Liver (tissue), 9 donors: ENCODE results near the gene EEA1. TPM values are rescaled to one million over a fixed set of nuclear protein-coding genes. Genes with fewer than 3 reads are reported as not detected.

ENCODE experiments used
- DNase-seq: peaks from one replicate; pipeline ENCODE4 v3.0.0-alpha.2; 2017; ENCODE audit warnings: low spot score
- H3K27ac ChIP-seq, 2 donors: one replicate each; pipeline ENCODE4 v1.7.0; 2013; ENCODE audit warnings: inconsistent platforms in 2 of 2, low read length in 2 of 2, control low read depth in 1 of 2, low read depth in 1 of 2, mild to moderate bottlenecking in 1 of 2
- H3K27me3 ChIP-seq, 4 donors: one replicate each; pipeline versions ENCODE4 v1.6.1 to v1.7.0; 2013; ENCODE audit warnings: low read length in 3 of 4, inconsistent platforms in 1 of 4, mild to moderate bottlenecking in 1 of 4, moderate library complexity in 1 of 4; ENCODE audit not compliant: control insufficient read depth in 4 of 4, insufficient read depth in 4 of 4
- H3K36me3 ChIP-seq, 4 donors: one replicate each; pipeline versions ENCODE4 v1.6.1 to v1.7.0; 2013; ENCODE audit warnings: low read length in 3 of 4, mild to moderate bottlenecking in 3 of 4, low read depth in 1 of 4, moderate library complexity in 1 of 4; ENCODE audit not compliant: control insufficient read depth in 4 of 4, insufficient read depth in 3 of 4
- H3K4me1 ChIP-seq, 4 donors: one replicate each; pipeline versions ENCODE4 v1.6.1 to v1.7.0; 2013; ENCODE audit warnings: low read length in 3 of 4, mild to moderate bottlenecking in 3 of 4, moderate library complexity in 1 of 4; ENCODE audit not compliant: control insufficient read depth in 4 of 4, insufficient read depth in 4 of 4
- H3K4me3 ChIP-seq, 3 donors: one replicate each; pipeline versions ENCODE4 v1.6.1 to v1.7.0; 2013; ENCODE audit warnings: low read length in 3 of 3, control low read depth in 1 of 3, low read depth in 1 of 3, mild to moderate bottlenecking in 1 of 3
- H3K9ac ChIP-seq, 2 donors: one replicate each; pipeline ENCODE4 v1.7.0; 2013; ENCODE audit warnings: low read length in 2 of 2, mild to moderate bottlenecking in 2 of 2, moderate library complexity in 2 of 2, control low read depth in 1 of 2, low read depth in 1 of 2
- H3K9me3 ChIP-seq, 4 donors: one replicate each; pipeline versions ENCODE4 v1.6.1 to v1.7.0; 2013; ENCODE audit warnings: low read length in 3 of 4; ENCODE audit not compliant: control insufficient read depth in 4 of 4
- ATF3 ChIP-seq: IDR thresholded peaks from 2 replicates; pipeline ENCODE4 v1.6.1; 2016; ENCODE audit warnings: antibody characterized with exemption
- EGR1 ChIP-seq, 2 donors: IDR thresholded peaks; 2 replicates each; pipeline ENCODE4 v1.6.1; 2016 to 2018; ENCODE audit warnings: antibody characterized with exemption in 2 of 2, low read depth in 2 of 2
- FOXA2 ChIP-seq: IDR thresholded peaks from 2 replicates; pipeline ENCODE4 v1.6.1; 2016; ENCODE audit warnings: antibody characterized with exemption
- HNF4A ChIP-seq, 2 donors: conservative IDR thresholded peaks; 2 replicates each; pipeline ENCODE4 v1.6.1; 2016; ENCODE audit warnings: antibody characterized with exemption in 2 of 2, mild to moderate bottlenecking in 2 of 2
- HNF4G ChIP-seq: IDR thresholded peaks from 2 replicates; pipeline ENCODE4 v1.6.1; 2016; ENCODE audit warnings: antibody characterized with exemption
- JUND ChIP-seq, 2 donors: IDR thresholded peaks; 2 replicates each; pipeline ENCODE4 v1.6.1; 2016; ENCODE audit warnings: antibody characterized with exemption in 2 of 2
- NR2F2 ChIP-seq: IDR thresholded peaks from 2 replicates; pipeline ENCODE4 v1.6.1; 2016; ENCODE audit warnings: antibody characterized with exemption
- RAD21 ChIP-seq, 2 donors: IDR thresholded peaks; 2 replicates each; pipeline ENCODE4 v1.6.1; 2016; ENCODE audit warnings: antibody characterized with exemption in 2 of 2, mild to moderate bottlenecking in 2 of 2
- SP1 ChIP-seq: IDR thresholded peaks from 2 replicates; pipeline ENCODE4 v1.6.1; 2018; ENCODE audit warnings: antibody characterized with exemption, mild to moderate bottlenecking
- TAF1 ChIP-seq: conservative IDR thresholded peaks from 2 replicates; pipeline ENCODE4 v1.6.1; 2016; ENCODE audit warnings: antibody characterized with exemption, mild to moderate bottlenecking
- YY1 ChIP-seq: IDR thresholded peaks from 2 replicates; pipeline ENCODE4 v1.6.1; 2016; ENCODE audit warnings: antibody characterized with exemption, mild to moderate bottlenecking
- WGBS: extraction: QIAGEN DNeasy Blood & Tissue Kit; methylation state at CpG from one replicate; pipeline ENCODE4 v1.1.7; 2013; 5-methylcytosine and 5-hydroxymethylcytosine counted together
- polyA plus RNA-seq, 2 donors: library from polyadenylated mRNA; stranded (reverse) in 1 of 2; unstranded in 1 of 2; fragments of 200-250 nt in 1 of 2; fragments of >200 nt in 1 of 2; fragmentation: Nextera tagmentation in 1 of 2; extraction: Ambion mirVana in 1 of 2; gene quantifications; one replicate each; pipeline versions ENCODE4 v1.2.1 to v1.2.3, GENCODE V29; 2013 to 2015
- total RNA-seq, 2 donors: library from RNA; depleted of rRNA; stranded (reverse); fragments of >200 nt; gene quantifications; one replicate each; pipeline ENCODE4 v1.2.3, GENCODE V29; 2014
- TF ChIP-seq, protein P1 (sequence below): IDR thresholded peaks from 2 replicates; pipeline ENCODE4 v1.6.1; 2016; ENCODE audit warnings: antibody characterized with exemption
- TF ChIP-seq, protein P2 (sequence below): IDR thresholded peaks from 2 replicates; pipeline ENCODE4 v1.6.1; 2016; ENCODE audit warnings: antibody characterized with exemption, mild to moderate bottlenecking
- TF ChIP-seq, protein P3 (sequence below): IDR thresholded peaks from 2 replicates; pipeline ENCODE4 v1.6.1; 2016; ENCODE audit warnings: antibody characterized with exemption
- TF ChIP-seq, protein P4 (sequence below): fragments of 150-350 bp; IDR thresholded peaks from 2 replicates; pipeline ENCODE4 v1.5.1; 2017; ENCODE audit warnings: improper control_type of control experiment, low read depth, low read length; ENCODE audit not compliant: missing input control
- donor health status: healthy.
- donor health status: healthy.
- donor health status: healthy.
- donor health status: healthy.
- donor health status: healthy.

The EEA1 gene
- total and polyA plus RNA-seq, 4 donors: 2.5 to 15.8 (median 9.1) TPM

DNA sequence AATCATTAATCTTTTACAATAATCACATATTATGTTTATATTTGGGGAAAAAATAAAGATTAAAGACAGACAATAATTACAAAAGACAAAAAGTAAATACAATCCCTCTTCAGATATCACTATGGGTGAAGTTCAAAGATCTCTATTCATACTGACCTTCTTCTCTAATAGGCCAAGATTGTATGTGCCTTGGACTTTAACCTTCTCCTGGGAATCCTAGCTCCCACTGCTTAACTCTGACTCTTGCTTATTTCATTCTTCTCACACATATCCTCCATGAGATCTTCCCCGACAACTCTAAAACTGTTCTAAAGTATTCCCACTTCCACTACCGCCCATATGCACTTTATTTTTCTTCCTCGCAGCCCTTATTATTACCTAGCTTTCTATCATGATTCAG, 83.8 kb downstream of the EEA1 start:
- no peak overlapping the region for H3K4me3 ChIP-seq
- no peak for DNase-seq
- H3K27me3 ChIP-seq: no peaks in the 10 kb centered on the region
- H3K9me3 ChIP-seq: peaks cover 0 to 1% (median 0%) of the 10 kb centered on the region in 4 donors
- WGBS: 98% methylated on average over 3 of the region's 3 CpGs
- H3K9ac ChIP-seq: no peak overlapping the region
- TF ChIP-seq HNF4A (conservative IDR thresholded peaks at IDR 0.05) (no peak), ATF3 (no peak), RAD21 (IDR thresholded peaks at IDR 0.05) (no peak), NR2F2 (no peak), HNF4G (no peak), SP1 (no peak), FOXA2 (no peak), EGR1 (IDR thresholded peaks at IDR 0.05; ENCODE audit: low read depth in 2 of 2) (no peak), YY1 (no peak)
- TF ChIP-seq, protein P1, sequence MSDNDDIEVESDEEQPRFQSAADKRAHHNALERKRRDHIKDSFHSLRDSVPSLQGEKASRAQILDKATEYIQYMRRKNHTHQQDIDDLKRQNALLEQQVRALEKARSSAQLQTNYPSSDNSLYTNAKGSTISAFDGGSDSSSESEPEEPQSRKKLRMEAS: no peak
- TF ChIP-seq, protein P2, sequence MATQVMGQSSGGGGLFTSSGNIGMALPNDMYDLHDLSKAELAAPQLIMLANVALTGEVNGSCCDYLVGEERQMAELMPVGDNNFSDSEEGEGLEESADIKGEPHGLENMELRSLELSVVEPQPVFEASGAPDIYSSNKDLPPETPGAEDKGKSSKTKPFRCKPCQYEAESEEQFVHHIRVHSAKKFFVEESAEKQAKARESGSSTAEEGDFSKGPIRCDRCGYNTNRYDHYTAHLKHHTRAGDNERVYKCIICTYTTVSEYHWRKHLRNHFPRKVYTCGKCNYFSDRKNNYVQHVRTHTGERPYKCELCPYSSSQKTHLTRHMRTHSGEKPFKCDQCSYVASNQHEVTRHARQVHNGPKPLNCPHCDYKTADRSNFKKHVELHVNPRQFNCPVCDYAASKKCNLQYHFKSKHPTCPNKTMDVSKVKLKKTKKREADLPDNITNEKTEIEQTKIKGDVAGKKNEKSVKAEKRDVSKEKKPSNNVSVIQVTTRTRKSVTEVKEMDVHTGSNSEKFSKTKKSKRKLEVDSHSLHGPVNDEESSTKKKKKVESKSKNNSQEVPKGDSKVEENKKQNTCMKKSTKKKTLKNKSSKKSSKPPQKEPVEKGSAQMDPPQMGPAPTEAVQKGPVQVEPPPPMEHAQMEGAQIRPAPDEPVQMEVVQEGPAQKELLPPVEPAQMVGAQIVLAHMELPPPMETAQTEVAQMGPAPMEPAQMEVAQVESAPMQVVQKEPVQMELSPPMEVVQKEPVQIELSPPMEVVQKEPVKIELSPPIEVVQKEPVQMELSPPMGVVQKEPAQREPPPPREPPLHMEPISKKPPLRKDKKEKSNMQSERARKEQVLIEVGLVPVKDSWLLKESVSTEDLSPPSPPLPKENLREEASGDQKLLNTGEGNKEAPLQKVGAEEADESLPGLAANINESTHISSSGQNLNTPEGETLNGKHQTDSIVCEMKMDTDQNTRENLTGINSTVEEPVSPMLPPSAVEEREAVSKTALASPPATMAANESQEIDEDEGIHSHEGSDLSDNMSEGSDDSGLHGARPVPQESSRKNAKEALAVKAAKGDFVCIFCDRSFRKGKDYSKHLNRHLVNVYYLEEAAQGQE: no peak
- H3K27ac ChIP-seq: no peak overlapping the region
- peaks cover 0 to 5% (median 2%) of the 10 kb centered on the region in 4 donors for H3K36me3 ChIP-seq
- no peaks in the 10 kb centered on the region for H3K4me1 ChIP-seq

DNA sequence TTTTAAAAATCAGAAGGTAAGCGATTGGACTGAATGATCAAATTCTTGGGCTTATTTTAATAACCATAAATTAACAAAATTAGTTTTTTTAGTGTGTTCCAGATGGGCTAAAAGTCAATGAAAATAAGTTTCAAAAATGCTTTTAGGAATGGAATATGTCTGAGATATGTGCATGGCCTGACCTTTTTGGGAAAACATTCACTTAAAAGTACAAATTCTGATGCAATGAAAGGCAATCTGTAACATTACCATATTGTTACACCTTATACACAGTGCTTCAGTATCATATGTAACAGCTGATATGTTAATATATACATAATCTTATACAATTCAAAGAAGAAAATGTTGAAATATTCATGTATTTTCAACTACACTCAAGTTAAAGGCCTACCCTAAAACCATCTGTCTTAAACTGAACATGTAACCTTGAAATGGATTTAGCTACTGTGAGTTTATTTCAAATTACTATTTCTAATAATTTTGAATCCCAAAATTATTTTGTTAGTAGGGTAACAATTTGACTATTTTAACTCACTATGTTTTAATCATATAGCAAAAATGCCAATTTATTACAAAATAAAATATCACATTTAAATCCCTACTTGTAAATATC, 84.8 kb downstream of the EEA1 start:
- Histone ChIP-seq H3K4me1 (no peaks in the 10 kb centered on the region), H3K9me3 (peaks cover 0 to 1% (median 0%) of the 10 kb centered on the region in 4 donors), H3K36me3 (peaks cover 0 to 3% (median 2%) of the 10 kb centered on the region in 4 donors), H3K9ac (no peak overlapping the region), H3K27me3 (no peaks in the 10 kb centered on the region), H3K4me3 (no peak overlapping the region), H3K27ac (no peak overlapping the region)
- TF ChIP-seq TAF1: no peak
- no peak for TF ChIP-seq ATF3
- TF ChIP-seq, protein P2: no peak
- TF ChIP-seq, protein P3, sequence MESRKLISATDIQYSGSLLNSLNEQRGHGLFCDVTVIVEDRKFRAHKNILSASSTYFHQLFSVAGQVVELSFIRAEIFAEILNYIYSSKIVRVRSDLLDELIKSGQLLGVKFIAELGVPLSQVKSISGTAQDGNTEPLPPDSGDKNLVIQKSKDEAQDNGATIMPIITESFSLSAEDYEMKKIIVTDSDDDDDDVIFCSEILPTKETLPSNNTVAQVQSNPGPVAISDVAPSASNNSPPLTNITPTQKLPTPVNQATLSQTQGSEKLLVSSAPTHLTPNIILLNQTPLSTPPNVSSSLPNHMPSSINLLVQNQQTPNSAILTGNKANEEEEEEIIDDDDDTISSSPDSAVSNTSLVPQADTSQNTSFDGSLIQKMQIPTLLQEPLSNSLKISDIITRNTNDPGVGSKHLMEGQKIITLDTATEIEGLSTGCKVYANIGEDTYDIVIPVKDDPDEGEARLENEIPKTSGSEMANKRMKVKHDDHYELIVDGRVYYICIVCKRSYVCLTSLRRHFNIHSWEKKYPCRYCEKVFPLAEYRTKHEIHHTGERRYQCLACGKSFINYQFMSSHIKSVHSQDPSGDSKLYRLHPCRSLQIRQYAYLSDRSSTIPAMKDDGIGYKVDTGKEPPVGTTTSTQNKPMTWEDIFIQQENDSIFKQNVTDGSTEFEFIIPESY: no peak
- TF ChIP-seq, protein P4, sequence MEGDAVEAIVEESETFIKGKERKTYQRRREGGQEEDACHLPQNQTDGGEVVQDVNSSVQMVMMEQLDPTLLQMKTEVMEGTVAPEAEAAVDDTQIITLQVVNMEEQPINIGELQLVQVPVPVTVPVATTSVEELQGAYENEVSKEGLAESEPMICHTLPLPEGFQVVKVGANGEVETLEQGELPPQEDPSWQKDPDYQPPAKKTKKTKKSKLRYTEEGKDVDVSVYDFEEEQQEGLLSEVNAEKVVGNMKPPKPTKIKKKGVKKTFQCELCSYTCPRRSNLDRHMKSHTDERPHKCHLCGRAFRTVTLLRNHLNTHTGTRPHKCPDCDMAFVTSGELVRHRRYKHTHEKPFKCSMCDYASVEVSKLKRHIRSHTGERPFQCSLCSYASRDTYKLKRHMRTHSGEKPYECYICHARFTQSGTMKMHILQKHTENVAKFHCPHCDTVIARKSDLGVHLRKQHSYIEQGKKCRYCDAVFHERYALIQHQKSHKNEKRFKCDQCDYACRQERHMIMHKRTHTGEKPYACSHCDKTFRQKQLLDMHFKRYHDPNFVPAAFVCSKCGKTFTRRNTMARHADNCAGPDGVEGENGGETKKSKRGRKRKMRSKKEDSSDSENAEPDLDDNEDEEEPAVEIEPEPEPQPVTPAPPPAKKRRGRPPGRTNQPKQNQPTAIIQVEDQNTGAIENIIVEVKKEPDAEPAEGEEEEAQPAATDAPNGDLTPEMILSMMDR: no peak
- TF ChIP-seq JUND (IDR thresholded peaks at IDR 0.05): no peak
- TF ChIP-seq, protein P1: no peak
- TF ChIP-seq YY1: no peak
- no peak for TF ChIP-seq FOXA2
- TF ChIP-seq EGR1 (IDR thresholded peaks at IDR 0.05; ENCODE audit: low read depth in 2 of 2): no peak
- TF ChIP-seq HNF4A (conservative IDR thresholded peaks at IDR 0.05): no peak
- 94% methylated on average over 1 of the region's 1 CpG for WGBS
- no peak for DNase-seq
